Measurements from ENCODE around the gene MCEMP1.

MCEMP1 gene

GRCh38 chr19:7662657-7663056 is 14.2 kb upstream of the MCEMP1 start:
- Histone ChIP-seq H3K27me3 (ENCODE audit: control insufficient read depth, insufficient read depth, low read length) (peaks cover 20% of the 10 kb centered on the region), H3K9me3 (replicated peaks; ENCODE audit: low read length) (no peaks in the 10 kb centered on the region), H3K4me2 (ENCODE audit: low read length) (no peak overlapping the region), H3K36me3 (ENCODE audit: insufficient read depth, low read length) (no peaks in the 10 kb centered on the region), H3K9ac (ENCODE audit: low read depth, low read length) (no peak overlapping the region), H3K4me1 (ENCODE audit: control insufficient read depth, insufficient read depth, low read length) (no peaks in the 10 kb centered on the region), H3K4me3 (ENCODE audit: low read length) (no peak overlapping the region)

GRCh38 chr19:7663706-7664105 is 13.2 kb upstream of the MCEMP1 start:
- H3K9ac ChIP-seq (ENCODE audit: low read depth, low read length) = no peak overlapping the region
- peaks cover 11% of the 10 kb centered on the region for H3K27me3 ChIP-seq (ENCODE audit: control insufficient read depth, insufficient read depth, low read length)
- no peaks in the 10 kb centered on the region for H3K4me1 ChIP-seq (ENCODE audit: control insufficient read depth, insufficient read depth, low read length)
- H3K4me3 ChIP-seq (ENCODE audit: low read length) = no peak overlapping the region
- no peak overlapping the region for H3K4me2 ChIP-seq (ENCODE audit: low read length)
- H3K9me3 ChIP-seq (replicated peaks; ENCODE audit: low read length) = no peaks in the 10 kb centered on the region
- no peaks in the 10 kb centered on the region for H3K36me3 ChIP-seq (ENCODE audit: insufficient read depth, low read length)

- Histone ChIP-seq H3K9ac (ENCODE audit: low read depth, low read length) (no peak overlapping the region), H3K4me3 (ENCODE audit: low read length) (no peak overlapping the region), H3K36me3 (ENCODE audit: insufficient read depth, low read length) (no peaks in the 10 kb centered on the region), H3K9me3 (replicated peaks; ENCODE audit: low read length) (no peaks in the 10 kb centered on the region), H3K4me1 (ENCODE audit: control insufficient read depth, insufficient read depth, low read length) (no peaks in the 10 kb centered on the region), H3K4me2 (ENCODE audit: low read length) (no peak overlapping the region), H3K27me3 (ENCODE audit: control insufficient read depth, insufficient read depth, low read length) (peaks cover 16% of the 10 kb centered on the region)
Observed at GRCh38 chr19:7665076-7665475, 11.8 kb upstream of the MCEMP1 start.

GRCh38 chr19:7668842-7669241 is 8.0 kb upstream of the MCEMP1 start, which contains the start of gene RETN:
Gene RETN (plus strand): TSS chr19:7669049. CDS start chr19:7669327, 278 bp downstream.
- no peak within 1 kb of the TSS for H3K4me3 ChIP-seq (ENCODE audit: low read length)
- no peaks in the 10 kb centered on the region for H3K36me3 ChIP-seq (ENCODE audit: insufficient read depth, low read length)
- H3K9me3 ChIP-seq (replicated peaks; ENCODE audit: low read length) = no peaks in the 10 kb centered on the region
- H3K9ac ChIP-seq (ENCODE audit: low read depth, low read length) = no peak within 1 kb of the TSS
- peaks cover 13% of the 10 kb centered on the region for H3K27me3 ChIP-seq (ENCODE audit: control insufficient read depth, insufficient read depth, low read length)
- H3K4me2 ChIP-seq (ENCODE audit: low read length) = no peak within 1 kb of the TSS
- H3K4me1 ChIP-seq (ENCODE audit: control insufficient read depth, insufficient read depth, low read length) = no peaks in the 10 kb centered on the region

GRCh38 chr19:7669641-7670040 is 7.2 kb upstream of the MCEMP1 start:
- H3K4me2 ChIP-seq (ENCODE audit: low read length) = no peak overlapping the region
- H3K4me3 ChIP-seq (ENCODE audit: low read length) = no peak overlapping the region
- H3K4me1 ChIP-seq (ENCODE audit: control insufficient read depth, insufficient read depth, low read length) = no peaks in the 10 kb centered on the region
- no peaks in the 10 kb centered on the region for H3K36me3 ChIP-seq (ENCODE audit: insufficient read depth, low read length)
- peaks cover 13% of the 10 kb centered on the region for H3K27me3 ChIP-seq (ENCODE audit: control insufficient read depth, insufficient read depth, low read length)
- H3K9ac ChIP-seq (ENCODE audit: low read depth, low read length) = no peak overlapping the region
- H3K9me3 ChIP-seq (replicated peaks; ENCODE audit: low read length) = no peaks in the 10 kb centered on the region

GRCh38 chr19:7670150-7670783 is 6.6 kb upstream of the MCEMP1 start:
- H3K9ac ChIP-seq (ENCODE audit: low read depth, low read length) = no peak overlapping the region
- no peaks in the 10 kb centered on the region for H3K4me1 ChIP-seq (ENCODE audit: control insufficient read depth, insufficient read depth, low read length)

GRCh38 chr19:7670790-7671189 is 6.1 kb upstream of the MCEMP1 start:
- Histone ChIP-seq H3K4me2 (ENCODE audit: low read length) (no peak overlapping the region), H3K4me3 (ENCODE audit: low read length) (no peak overlapping the region), H3K27me3 (ENCODE audit: control insufficient read depth, insufficient read depth, low read length) (peaks cover 13% of the 10 kb centered on the region), H3K36me3 (ENCODE audit: insufficient read depth, low read length) (no peaks in the 10 kb centered on the region), H3K9ac (ENCODE audit: low read depth, low read length) (no peak overlapping the region), H3K4me1 (ENCODE audit: control insufficient read depth, insufficient read depth, low read length) (no peaks in the 10 kb centered on the region), H3K9me3 (replicated peaks; ENCODE audit: low read length) (no peaks in the 10 kb centered on the region)

More at GRCh38 chr19:7670150-7670783, 6.6 kb upstream of the MCEMP1 start:
- Histone ChIP-seq H3K36me3 (ENCODE audit: insufficient read depth, low read length) (no peaks in the 10 kb centered on the region), H3K4me3 (ENCODE audit: low read length) (no peak overlapping the region), H3K4me2 (ENCODE audit: low read length) (no peak overlapping the region), H3K27me3 (ENCODE audit: control insufficient read depth, insufficient read depth, low read length) (peaks cover 13% of the 10 kb centered on the region), H3K9me3 (replicated peaks; ENCODE audit: low read length) (no peaks in the 10 kb centered on the region)

GRCh38 chr19:7672522-7672921 is 4.4 kb upstream of the MCEMP1 start:
- no peak overlapping the region for H3K4me2 ChIP-seq (ENCODE audit: low read length)
- H3K36me3 ChIP-seq (ENCODE audit: insufficient read depth, low read length) = no peaks in the 10 kb centered on the region
- H3K4me3 ChIP-seq (ENCODE audit: low read length) = no peak overlapping the region
- no peaks in the 10 kb centered on the region for H3K4me1 ChIP-seq (ENCODE audit: control insufficient read depth, insufficient read depth, low read length)
- H3K9me3 ChIP-seq (replicated peaks; ENCODE audit: low read length) = no peaks in the 10 kb centered on the region
- H3K9ac ChIP-seq (ENCODE audit: low read depth, low read length) = no peak overlapping the region
- H3K27me3 ChIP-seq (ENCODE audit: control insufficient read depth, insufficient read depth, low read length) = peaks cover 25% of the 10 kb centered on the region

GRCh38 chr19:7674010-7675005 is 2.6 kb upstream of the MCEMP1 start:
- peaks cover 30% of the 10 kb centered on the region for H3K27me3 ChIP-seq (ENCODE audit: control insufficient read depth, insufficient read depth, low read length)
- H3K9ac ChIP-seq (ENCODE audit: low read depth, low read length) = no peak overlapping the region
- H3K4me2 ChIP-seq (ENCODE audit: low read length) = peak overlapping the region; percentile 34
- no peaks in the 10 kb centered on the region for H3K4me1 ChIP-seq (ENCODE audit: control insufficient read depth, insufficient read depth, low read length)
- no peaks in the 10 kb centered on the region for H3K9me3 ChIP-seq (replicated peaks; ENCODE audit: low read length)
- H3K4me3 ChIP-seq (ENCODE audit: low read length) = no peak overlapping the region
- H3K36me3 ChIP-seq (ENCODE audit: insufficient read depth, low read length) = no peaks in the 10 kb centered on the region

GRCh38 chr19:7676376-7676775 is 514 bp upstream of the MCEMP1 start:
- Histone ChIP-seq H3K36me3 (ENCODE audit: insufficient read depth, low read length) (no peaks in the 10 kb centered on the region), H3K4me3 (ENCODE audit: low read length) (no peak overlapping the region), H3K9me3 (replicated peaks; ENCODE audit: low read length) (no peaks in the 10 kb centered on the region), H3K27me3 (ENCODE audit: control insufficient read depth, insufficient read depth, low read length) (peaks cover 25% of the 10 kb centered on the region), H3K4me2 (ENCODE audit: low read length) (no peak overlapping the region), H3K4me1 (ENCODE audit: control insufficient read depth, insufficient read depth, low read length) (peaks cover 4% of the 10 kb centered on the region), H3K9ac (ENCODE audit: low read depth, low read length) (no peak overlapping the region)

- Histone ChIP-seq H3K36me3 (ENCODE audit: insufficient read depth, low read length) (peaks cover 8% of the 10 kb centered on the region), H3K4me3 (ENCODE audit: low read length) (no peak overlapping the region), H3K9me3 (replicated peaks; ENCODE audit: low read length) (no peaks in the 10 kb centered on the region), H3K27me3 (ENCODE audit: control insufficient read depth, insufficient read depth, low read length) (peaks cover 22% of the 10 kb centered on the region), H3K4me1 (ENCODE audit: control insufficient read depth, insufficient read depth, low read length) (peaks cover 9% of the 10 kb centered on the region), H3K9ac (ENCODE audit: low read depth, low read length) (no peak overlapping the region), H3K4me2 (ENCODE audit: low read length) (no peak overlapping the region)
Observed at GRCh38 chr19:7677669-7678311, 900 bp downstream of the MCEMP1 start.

All from skeletal muscle satellite cell (primary cell).